GM18526 (cell line): ENCODE measurements around the gene MIF.

Experiments used
- POLR2A ChIP-seq: IDR thresholded peaks from 3 replicates; pipeline ENCODE4 v1.6.1; 2011; ENCODE audit not compliant: insufficient read length; ENCODE audit errors: extremely low read depth

The MIF gene

GRCh38 chr22:23893945-23894709 lies at the start of gene MIF:
Gene MIF (plus strand): TSS chr22:23894383. CDS start chr22:23894475, 92 bp downstream.
- peak; percentile 90 for TF ChIP-seq POLR2A

- TF ChIP-seq POLR2A, result no peak
These were observed 49.4 kb upstream of the MIF start for GRCh38 chr22:23844739-23845202.

- TF ChIP-seq POLR2A, result no peak
These were observed 48.7 kb upstream of the MIF start for GRCh38 chr22:23845265-23846080.

- TF ChIP-seq POLR2A, result no peak
These were observed 48.1 kb upstream of the MIF start for GRCh38 chr22:23846081-23846469.

GRCh38 chr22:23847310-23847920 lies 46.8 kb upstream of the MIF start:
- no peak for TF ChIP-seq POLR2A

GRCh38 chr22:23847991-23848864 lies 46.0 kb upstream of the MIF start:
- TF ChIP-seq POLR2A, result peak; percentile 14

GRCh38 chr22:23849009-23850006 lies 44.9 kb upstream of the MIF start:
- no peak for TF ChIP-seq POLR2A

GRCh38 chr22:23850136-23850611 lies 44.0 kb upstream of the MIF start:
- TF ChIP-seq POLR2A, result no peak

- TF ChIP-seq POLR2A, result no peak
These were observed 37.2 kb upstream of the MIF start for GRCh38 chr22:23856721-23857605.

GRCh38 chr22:23857606-23858483 lies 36.3 kb upstream of the MIF start, which contains the start of gene SLC2A11:
Gene SLC2A11 (plus strand): TSS chr22:23857875. CDS start chr22:23858000, 125 bp downstream.
- TF ChIP-seq POLR2A, result peak; percentile 94

GRCh38 chr22:23858484-23858815 lies 35.7 kb upstream of the MIF start:
- no peak for TF ChIP-seq POLR2A

GRCh38 chr22:23859201-23859600 lies 35.0 kb upstream of the MIF start:
- no peak for TF ChIP-seq POLR2A
